ENCODE data around the gene TBX2. TPM values are rescaled to one million over a fixed set of nuclear protein-coding genes. Genes with fewer than 3 reads are reported as not detected.
A peak's percentile ranks its signal among the peaks of the same experiment; 100 is the strongest.

The TBX2 gene
- total and polyA plus RNA-seq, 2 donors from 2014 or later: 66.4 to 122 TPM

DNA sequence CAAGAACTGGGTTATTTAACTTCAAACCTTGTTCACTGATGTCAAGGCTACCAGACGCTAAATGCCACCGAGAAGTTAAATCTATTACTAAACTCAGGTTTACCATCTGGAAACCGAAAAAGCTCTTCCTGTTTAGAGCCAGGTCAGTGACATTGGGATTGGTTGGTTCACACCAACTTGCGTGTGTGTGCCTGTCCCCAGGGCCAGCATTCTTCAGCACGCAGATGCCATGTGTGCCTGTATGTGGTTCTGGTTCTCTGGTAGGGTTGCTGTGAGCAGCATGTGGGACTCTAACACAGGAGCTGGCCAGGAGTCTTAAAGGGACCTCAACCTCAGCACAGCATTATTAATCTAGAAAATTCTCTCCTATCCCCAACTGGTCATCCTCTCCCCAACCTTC lies 18.1 kb upstream of the TBX2 start:
- TF ChIP-seq, protein P1, sequence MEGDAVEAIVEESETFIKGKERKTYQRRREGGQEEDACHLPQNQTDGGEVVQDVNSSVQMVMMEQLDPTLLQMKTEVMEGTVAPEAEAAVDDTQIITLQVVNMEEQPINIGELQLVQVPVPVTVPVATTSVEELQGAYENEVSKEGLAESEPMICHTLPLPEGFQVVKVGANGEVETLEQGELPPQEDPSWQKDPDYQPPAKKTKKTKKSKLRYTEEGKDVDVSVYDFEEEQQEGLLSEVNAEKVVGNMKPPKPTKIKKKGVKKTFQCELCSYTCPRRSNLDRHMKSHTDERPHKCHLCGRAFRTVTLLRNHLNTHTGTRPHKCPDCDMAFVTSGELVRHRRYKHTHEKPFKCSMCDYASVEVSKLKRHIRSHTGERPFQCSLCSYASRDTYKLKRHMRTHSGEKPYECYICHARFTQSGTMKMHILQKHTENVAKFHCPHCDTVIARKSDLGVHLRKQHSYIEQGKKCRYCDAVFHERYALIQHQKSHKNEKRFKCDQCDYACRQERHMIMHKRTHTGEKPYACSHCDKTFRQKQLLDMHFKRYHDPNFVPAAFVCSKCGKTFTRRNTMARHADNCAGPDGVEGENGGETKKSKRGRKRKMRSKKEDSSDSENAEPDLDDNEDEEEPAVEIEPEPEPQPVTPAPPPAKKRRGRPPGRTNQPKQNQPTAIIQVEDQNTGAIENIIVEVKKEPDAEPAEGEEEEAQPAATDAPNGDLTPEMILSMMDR (IDR thresholded peaks at IDR 0.05; ENCODE audit: borderline replicate concordance, extremely low read depth, insufficient read depth): no peak
- Histone ChIP-seq H3K9ac (ENCODE audit: low read length in 3 of 3) (no peak overlapping the region), H3K4me3 (ENCODE audit: low read length in 3 of 3) (peak overlapping the region in 1 of 3 donors; percentile 13), H3K4me1 (ENCODE audit: control insufficient read depth in 2 of 3, insufficient read depth in 2 of 3, low read depth in 1 of 3, low read length in 3 of 3) (peaks cover 0 to 31% (median 31%) of the 10 kb centered on the region in 3 donors), H3K9me3 (ENCODE audit: control insufficient read depth in 2 of 3, insufficient read depth in 1 of 3, low read length in 3 of 3) (no peaks in the 10 kb centered on the region), H3K27ac (ENCODE audit: low read depth in 2 of 2, low read length in 2 of 2) (no peak overlapping the region), H3K27me3 (ENCODE audit: control insufficient read depth, insufficient read depth, low read length) (no peaks in the 10 kb centered on the region), H3K36me3 (ENCODE audit: control insufficient read depth in 2 of 3, insufficient read depth in 3 of 3, low read length in 3 of 3) (no peaks in the 10 kb centered on the region)
- intact Hi-C loops (cut with DNase I): no loop called here
- DNase-seq (peak in 1 of 5 donors; percentile 4), FAIRE-seq (no peak)

DNA sequence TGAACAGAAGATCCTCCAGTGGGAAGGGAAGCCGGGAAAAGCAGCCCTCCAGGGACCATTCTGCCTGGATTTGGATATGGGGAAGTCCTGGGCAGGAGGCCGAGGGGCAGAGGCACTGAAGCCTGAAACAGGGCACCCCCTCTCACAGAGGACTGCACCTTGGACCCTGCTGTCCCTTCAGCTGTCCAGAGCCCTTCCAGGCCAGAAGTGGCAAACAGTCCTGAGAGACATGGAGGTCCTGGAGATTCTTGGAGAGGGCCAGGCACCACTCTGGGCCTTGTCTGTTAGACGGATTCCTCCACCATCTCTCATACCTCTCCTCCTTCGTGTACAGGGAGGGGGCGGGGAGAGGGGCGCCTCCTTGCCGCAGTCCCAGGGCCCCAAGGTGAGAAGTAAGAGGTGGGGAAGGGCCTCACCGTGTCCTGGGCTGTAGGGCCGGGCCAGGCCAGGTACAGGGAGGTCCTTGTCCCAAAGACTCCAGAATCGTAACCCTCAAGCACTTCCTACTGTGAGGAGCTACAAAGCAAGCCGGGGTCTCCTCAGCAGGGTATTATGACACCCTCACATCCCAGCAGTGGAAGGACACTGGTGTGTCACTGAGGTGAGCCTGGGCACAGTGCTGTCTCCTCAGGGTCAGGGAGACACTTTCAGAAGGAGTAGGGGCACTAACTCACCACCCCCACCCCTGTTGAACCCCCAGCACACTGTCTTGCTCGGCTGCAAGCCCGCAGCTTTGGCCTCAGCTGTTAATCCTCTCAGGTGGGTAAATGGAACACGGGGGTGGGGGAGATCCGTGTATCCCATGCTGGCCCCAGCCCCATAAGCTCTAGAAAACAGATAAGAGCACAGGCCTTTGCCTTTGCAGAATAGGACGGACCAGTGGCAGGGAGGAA lies 16.6 kb upstream of the TBX2 start:
- H3K4me1 ChIP-seq (ENCODE audit: control insufficient read depth in 2 of 3, insufficient read depth in 2 of 3, low read depth in 1 of 3, low read length in 3 of 3): peaks cover 0 to 31% (median 27%) of the 10 kb centered on the region in 3 donors
- H3K9me3 ChIP-seq (ENCODE audit: control insufficient read depth in 2 of 3, insufficient read depth in 1 of 3, low read length in 3 of 3): no peaks in the 10 kb centered on the region
- FAIRE-seq: no peak
- H3K27ac ChIP-seq (ENCODE audit: low read depth in 2 of 2, low read length in 2 of 2): no peak overlapping the region
- H3K27me3 ChIP-seq (ENCODE audit: control insufficient read depth, insufficient read depth, low read length): no peaks in the 10 kb centered on the region
- H3K36me3 ChIP-seq (ENCODE audit: control insufficient read depth in 2 of 3, insufficient read depth in 3 of 3, low read length in 3 of 3): no peaks in the 10 kb centered on the region
- TF ChIP-seq, protein P1 (IDR thresholded peaks at IDR 0.05; ENCODE audit: borderline replicate concordance, extremely low read depth, insufficient read depth): no peak
- H3K4me3 ChIP-seq (ENCODE audit: low read length in 3 of 3): no peak overlapping the region
- DNase-seq: peak in 1 of 5 donors; percentile 66
- H3K9ac ChIP-seq (ENCODE audit: low read length in 3 of 3): no peak overlapping the region
- intact Hi-C loops (cut with DNase I): no loop called here

DNA sequence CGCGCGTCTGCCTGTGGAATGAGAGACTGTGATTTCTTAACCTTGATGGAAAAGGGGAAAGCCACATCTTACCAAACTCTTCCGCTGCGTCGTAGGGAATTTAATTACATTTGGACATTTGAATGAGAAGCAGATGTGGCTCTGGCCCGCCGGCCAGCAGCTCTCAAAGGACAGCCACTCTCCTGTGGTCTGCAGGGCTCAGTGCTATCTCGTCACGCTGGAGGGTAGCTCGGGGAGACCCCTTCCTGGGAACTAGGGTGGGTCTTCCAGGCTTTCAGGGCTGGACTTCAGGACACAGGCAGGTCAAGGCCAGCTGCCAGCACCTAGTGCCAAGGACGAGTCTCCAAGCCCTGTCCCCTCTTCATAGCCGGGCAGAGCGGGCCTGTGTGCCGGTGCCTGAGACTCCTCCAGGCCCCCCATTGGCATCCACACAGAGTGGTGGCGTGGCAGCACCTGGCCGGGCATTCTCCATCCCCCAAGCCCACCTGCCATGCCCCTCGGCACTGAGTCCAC lies 15.9 kb upstream of the TBX2 start:
- TF ChIP-seq, protein P1 (IDR thresholded peaks at IDR 0.05; ENCODE audit: borderline replicate concordance, extremely low read depth, insufficient read depth): no peak
- Histone ChIP-seq H3K9ac (ENCODE audit: low read length in 3 of 3) (no peak overlapping the region), H3K27ac (ENCODE audit: low read depth in 2 of 2, low read length in 2 of 2) (no peak overlapping the region), H3K36me3 (ENCODE audit: control insufficient read depth in 2 of 3, insufficient read depth in 3 of 3, low read length in 3 of 3) (no peaks in the 10 kb centered on the region), H3K4me1 (ENCODE audit: control insufficient read depth in 2 of 3, insufficient read depth in 2 of 3, low read depth in 1 of 3, low read length in 3 of 3) (peaks cover 0 to 24% (median 20%) of the 10 kb centered on the region in 3 donors), H3K9me3 (ENCODE audit: control insufficient read depth in 2 of 3, insufficient read depth in 1 of 3, low read length in 3 of 3) (no peaks in the 10 kb centered on the region), H3K4me3 (ENCODE audit: low read length in 3 of 3) (no peak overlapping the region), H3K27me3 (ENCODE audit: control insufficient read depth, insufficient read depth, low read length) (no peaks in the 10 kb centered on the region)
- intact Hi-C loops (cut with DNase I): no loop called here
- no peak for FAIRE-seq
- peak in 3 of 5 donors; percentile 50 to 66 (median 53) for DNase-seq

Measured in kidney (tissue), 14 donors.